HL-60/S4 treated with phorbol 12-myristate 13-acetate at 8.2 ng/mL for 4 days and 3 days (cell line): ENCODE results near the gene LPA.

Experiments used
- in situ Hi-C: fragments of 300-500 bp; cut with MboI; formaldehyde crosslinking; loops from 2 replicates; pipeline ENCODE4 v1.15.0; 2022; ENCODE audit warnings: low sequenced_read_pairs

Gene LPA

GRCh38 chr6:160520043-160520904, 143.8 kb downstream of the LPA start:
- in situ Hi-C loops: no loop called here

- in situ Hi-C loops: no loop called here
Measured at GRCh38 chr6:160519603-160520042, 144.5 kb downstream of the LPA start.

GRCh38 chr6:160519133-160519532, 144.9 kb downstream of the LPA start:
- in situ Hi-C loops: no loop called here

- in situ Hi-C loops: no loop called here
Measured at GRCh38 chr6:160513836-160514235, 150.2 kb downstream of the LPA start.

GRCh38 chr6:160510976-160511617, 153.0 kb downstream of the LPA start:
- in situ Hi-C loops: no loop called here

GRCh38 chr6:160510199-160510598, 153.9 kb downstream of the LPA start:
- in situ Hi-C loops: no loop called here

GRCh38 chr6:160509610-160510009, 154.5 kb downstream of the LPA start:
- in situ Hi-C loops: no loop called here

- in situ Hi-C loops: no loop called here
Measured at GRCh38 chr6:160508599-160508998, 155.5 kb downstream of the LPA start.

GRCh38 chr6:160507420-160507819, 156.7 kb downstream of the LPA start:
- in situ Hi-C loops: no loop called here

- in situ Hi-C loops: no loop called here
Measured at GRCh38 chr6:160505970-160506369, 158.1 kb downstream of the LPA start.

- in situ Hi-C loops: no loop called here
Measured at GRCh38 chr6:160500639-160501038, 163.4 kb downstream of the LPA start.

- in situ Hi-C loops: no loop called here
Measured at GRCh38 chr6:160494576-160494975, 169.5 kb downstream of the LPA start.

GRCh38 chr6:160489091-160489490, 175.0 kb downstream of the LPA start:
- in situ Hi-C loops: no loop called here

- in situ Hi-C loops: no loop called here
Measured at GRCh38 chr6:160487116-160487515, 177.0 kb downstream of the LPA start.
